HepG2 (cell line): ENCODE measurements around the gene MACROD2. TPM values are rescaled to one million over a fixed set of nuclear protein-coding genes. Genes with fewer than 3 reads are reported as not detected.

Source experiments
- ATAC-seq: fragments of 200-7000 bp; cut with Tn5 transposase; 3 replicates; pipeline ENCODE4 v1.9.1; 2020; ENCODE audit warnings: mild to moderate bottlenecking, moderate library complexity
- BruUV-seq: library from RNA; stranded (reverse); fragments of 400-500 nt; replicated peaks from 2 replicates; lab custom pipeline; 2021; lab: Mats Ljungman, UMichigan
- CTCF ChIA-PET: fragments of 300-600 bp; formaldehyde crosslinking; extraction: SDS; loops from one replicate; lab custom pipeline; 2021; ENCODE audit warnings: low total read pairs, inconsistent platforms, low intra/inter-chr PET ratio; lab: Yijun Ruan, JAX
- POLR2A ChIA-PET: fragments of 350-600 bp; sonication (Branson Sonifier 250); formaldehyde crosslinking; loops from one replicate; lab custom pipeline; 2020; ENCODE audit warnings: antibody characterized with exemption, inconsistent platforms; lab: Yijun Ruan, JAX
- DNase-seq: peaks from one replicate; pipeline ENCODE4 v3.0.0-alpha.2; 2015; ENCODE audit warnings: low spot score
- FAIRE-seq: peaks from 3 replicates; lab custom pipeline; 2011; peaks lifted over from hg19 to GRCh38; lab: Jason Lieb, UNC
- H2AFZ ChIP-seq: one replicate; pipeline ENCODE4 v1.6.1; 2011; ENCODE audit warnings: low read length, inconsistent platforms
- H3K27ac ChIP-seq: fragments of 300-600 bp; 3 replicates; pipeline ENCODE4 v1.8.0; 2011; ENCODE audit warnings: mixed run types, mild to moderate bottlenecking, mixed read lengths, low read length, inconsistent platforms; ENCODE audit not compliant: insufficient read depth; ENCODE audit errors: extremely low read length
- H3K27me3 ChIP-seq, 2 experiments: fragments of 200-600 bp in 1 of 2; 2 replicates in 1 of 2; 3 replicates in 1 of 2; pipeline versions ENCODE4 v1.6.0 to v1.8.0; 2011; ENCODE audit warnings: low read length in 2 of 2, mild to moderate bottlenecking in 2 of 2, moderate library complexity in 2 of 2, inconsistent platforms in 1 of 2; ENCODE audit not compliant: insufficient read depth in 2 of 2, control insufficient read depth in 1 of 2
- H3K36me3 ChIP-seq, 2 experiments: fragments of 200-600 bp in 1 of 2; replicated peaks in 1 of 2; 2 replicates in 1 of 2; 3 replicates in 1 of 2; pipeline versions ENCODE4 v1.5.1 to v1.8.0; 2011; ENCODE audit warnings: low read length in 2 of 2, inconsistent platforms in 1 of 2; ENCODE audit not compliant: insufficient read depth in 2 of 2, control insufficient read depth in 1 of 2
- H3K4me1 ChIP-seq: 2 replicates; pipeline ENCODE4 v1.5.1; 2012; ENCODE audit warnings: low read length, inconsistent platforms; ENCODE audit not compliant: insufficient read depth
- H3K4me2 ChIP-seq: 2 replicates; pipeline ENCODE4 v1.6.0; 2011; ENCODE audit warnings: low read depth, low read length, inconsistent platforms
- H3K4me3 ChIP-seq, 3 experiments: fragments of 200-600 bp in 1 of 3; sonication (generic), shearing (Covaris generic) in 1 of 3; replicated peaks in 1 of 3; 2 replicates each; pipeline ENCODE4 v1.5.1; 2011 to 2016; ENCODE audit warnings: low read length in 3 of 3, inconsistent platforms in 2 of 3, low read depth in 2 of 3, mild to moderate bottlenecking in 2 of 3, control low read depth in 1 of 3, mixed read lengths in 1 of 3; ENCODE audit not compliant: insufficient read depth in 1 of 3
- H3K79me2 ChIP-seq: one replicate; pipeline ENCODE4 v1.6.1; 2011; ENCODE audit warnings: low read length, inconsistent platforms; ENCODE audit not compliant: insufficient read depth
- H3K9ac ChIP-seq: 2 replicates; pipeline ENCODE4 v1.6.0; 2011; ENCODE audit warnings: mild to moderate bottlenecking, low read depth, low read length, inconsistent platforms; ENCODE audit not compliant: insufficient read depth
- H3K9me3 ChIP-seq: 2 replicates; pipeline ENCODE4 v1.5.1; 2012; ENCODE audit warnings: mild to moderate bottlenecking, low read length
- H4K20me1 ChIP-seq: 2 replicates; pipeline ENCODE4 v1.6.0; 2011; ENCODE audit warnings: inconsistent platforms, mild to moderate bottlenecking, low read length, moderate library complexity; ENCODE audit not compliant: insufficient read depth
- ADNP ChIP-seq: sonication (generic); formaldehyde crosslinking; IDR thresholded peaks from 2 replicates; pipeline ENCODE4 v1.4.0; 2020; ENCODE audit warnings: missing genetic modification reagents
- CEBPB ChIP-seq: IDR thresholded peaks from 2 replicates; pipeline ENCODE4 v1.6.1; 2011; ENCODE audit warnings: low read depth, low read length, improper control_type of control experiment, borderline replicate concordance
- CHCHD3 ChIP-seq: sonication (generic); formaldehyde crosslinking; IDR thresholded peaks from 2 replicates; pipeline ENCODE4 v1.8.0; 2022; ENCODE audit warnings: mild to moderate bottlenecking, missing genetic modification reagents, moderate library complexity
- EZH2 ChIP-seq: conservative IDR thresholded peaks from 2 replicates; pipeline ENCODE4 v1.6.1; 2012; ENCODE audit warnings: mild to moderate bottlenecking, low read depth, low read length, moderate library complexity
- HMG20B ChIP-seq: conservative IDR thresholded peaks from 2 replicates; pipeline ENCODE4 v1.6.1; 2016; ENCODE audit warnings: missing genetic modification reagents, missing compliant biosample characterization
- MYNN ChIP-seq: sonication (generic); formaldehyde crosslinking; IDR thresholded peaks from 2 replicates; pipeline ENCODE4 v1.4.0; 2020; ENCODE audit warnings: mild to moderate bottlenecking, low read depth, missing genetic modification reagents
- SYNCRIP ChIP-seq: fragments of 200-400 bp; formaldehyde crosslinking; IDR thresholded peaks from 2 replicates; pipeline ENCODE4 v1.6.1; 2018; ENCODE audit warnings: mild to moderate bottlenecking, low read depth, low read length; ENCODE audit not compliant: insufficient read depth
- XRCC5 ChIP-seq: fragments of 200-400 bp; formaldehyde crosslinking; optimal IDR thresholded peaks from 2 replicates; pipeline ENCODE3; 2017; ENCODE audit warnings: mild to moderate bottlenecking, low read length
- ZFX ChIP-seq: sonication (generic); formaldehyde crosslinking; IDR thresholded peaks from 2 replicates; pipeline ENCODE4 v1.4.0; 2020; ENCODE audit warnings: mild to moderate bottlenecking, low read depth, missing genetic modification reagents, moderate library complexity
- ZNF205 ChIP-seq: IDR thresholded peaks from 2 replicates; pipeline ENCODE4 v1.6.1; 2018; ENCODE audit warnings: missing biosample characterization, missing genetic modification reagents
- ZNF619 ChIP-seq: sonication (generic); formaldehyde crosslinking; IDR thresholded peaks from 2 replicates; pipeline ENCODE4 v1.4.0; 2020; ENCODE audit warnings: mild to moderate bottlenecking, missing genetic modification reagents
- ZNF644 ChIP-seq: IDR thresholded peaks from 2 replicates; pipeline ENCODE4 v1.6.1; 2016; ENCODE audit warnings: low read depth
- ZNF703 ChIP-seq: sonication (generic); formaldehyde crosslinking; IDR thresholded peaks from 2 replicates; pipeline ENCODE4 v1.5.1; 2020; ENCODE audit warnings: missing genetic modification reagents, mild to moderate bottlenecking, moderate library complexity, borderline replicate concordance
- ZNF772 ChIP-seq: sonication (generic); formaldehyde crosslinking; IDR thresholded peaks from 2 replicates; pipeline ENCODE4 v1.5.0; 2020; ENCODE audit warnings: mild to moderate bottlenecking, missing genetic modification reagents
- WGBS: methylation state at CpG from one replicate; pipeline ENCODE4 v1.1.6; 2017; ENCODE audit warnings: low lambda C conversion rate; 5-methylcytosine and 5-hydroxymethylcytosine counted together
- in situ Hi-C: cut with HindIII; loops from 2 replicates; pipeline ENCODE4 v1.10.0; 2017; ENCODE audit warnings: low pct_unique_long_range_greater_than_20kb; ENCODE audit not compliant: extremely low pct_ligation_motif_present
- intact Hi-C: fragments of 100-400 bp; cut with micrococcal nuclease; formaldehyde crosslinking; loops from one replicate; pipeline ENCODE4 v1.10.0; 2022; ENCODE audit not compliant: unreplicated experiment
- polyA plus RNA-seq, 8 experiments: library from polyadenylated mRNA; depleted of rRNA in 3 of 8; stranded (reverse) in 7 of 8; unstranded in 1 of 8; fragments of >200 nt; fragmentation: Illumina TruSeq in 4 of 8; extraction: Trizol in 4 of 8; gene quantifications; 2 replicates each; pipeline versions ENCODE4 v1.2.1 to v1.2.3, GENCODE V29; 2011 to 2016; ENCODE audit warnings: low read depth in 4 of 8, missing spikeins in 1 of 8, mixed read lengths in 1 of 8; ENCODE audit not compliant: insufficient read depth in 1 of 8
- total RNA-seq, 5 experiments: library from RNA; depleted of rRNA; stranded (reverse); fragments of >200 nt; fragmentation: Illumina TruSeq; extraction: Trizol; gene quantifications; 2 replicates each; pipeline ENCODE4 v1.2.3, GENCODE V29; 2016; ENCODE audit warnings: low read depth in 1 of 5
- TF ChIP-seq, protein P1 (sequence below): sonication (generic); formaldehyde crosslinking; IDR thresholded peaks from 2 replicates; pipeline ENCODE4 v1.8.1; 2023; ENCODE audit warnings: mild to moderate bottlenecking, missing genetic modification reagents
- TF ChIP-seq, protein P2 (sequence below): sonication (generic); IDR thresholded peaks from 2 replicates; pipeline ENCODE4 v1.6.1; 2016; ENCODE audit warnings: low read depth, borderline replicate concordance
- TF ChIP-seq, protein P3 (sequence below): IDR thresholded peaks from 2 replicates; pipeline ENCODE4 v1.6.1; 2016; ENCODE audit warnings: low read depth

Gene MACROD2
- total and polyA plus RNA-seq, 2 of the 13 experiments (the other 11 are each of a cell fraction or from before 2014, with no cell fraction given), result 0.13 to 0.51 TPM

DNA sequence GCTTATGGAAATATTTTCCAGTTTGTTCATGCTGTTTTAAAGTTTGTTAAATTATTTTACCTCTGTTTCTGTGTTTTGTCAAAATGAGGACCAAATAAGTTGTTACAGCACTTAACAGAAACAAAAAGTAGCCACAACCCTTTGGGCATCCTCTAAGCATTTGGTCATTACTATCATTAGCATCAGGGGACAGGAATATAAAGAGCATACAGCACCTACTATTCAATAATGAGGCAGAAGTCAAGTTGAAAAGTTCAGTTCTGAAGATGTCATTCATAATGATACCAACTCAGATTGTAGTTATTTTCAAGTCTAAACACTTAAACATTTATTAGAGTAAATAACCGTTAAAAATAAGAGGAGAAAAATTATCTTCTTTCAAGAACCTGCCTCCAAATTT, 1204.4 kb downstream of the MACROD2 start:
- WGBS, result 44% methylated on average over 1 of the region's 1 CpG
- intact Hi-C loops, result no loop called here
- Histone ChIP-seq H3K9ac (no peak overlapping the region), H3K4me2 (no peak overlapping the region), H3K79me2 (no peaks in the 10 kb centered on the region), H3K27ac (no peak overlapping the region), H2AFZ (no peak overlapping the region), H3K27me3 (no peaks in the 10 kb centered on the region), H3K4me3 (no peak overlapping the region), H3K36me3 (no peaks in the 10 kb centered on the region), H4K20me1 (no peaks in the 10 kb centered on the region), H3K4me1 (no peaks in the 10 kb centered on the region), H3K9me3 (no peaks in the 10 kb centered on the region)
- FAIRE-seq, result no peak
- DNase-seq, result no peak
- no TSS peak for BruUV-seq
- no peak for ATAC-seq
- in situ Hi-C loops, result no loop called here
- CTCF ChIA-PET, result no interaction called here
- no peak for TF ChIP-seq ZFX (CRISPR knock-in tag)
- no peak for TF ChIP-seq ZNF619 (CRISPR knock-in tag)
- no peak for TF ChIP-seq ZNF644 (CRISPR knock-in tag)
- no peak for TF ChIP-seq ZNF772
- no peak for TF ChIP-seq ZNF703 (CRISPR knock-in tag)
- no peak for TF ChIP-seq MYNN (CRISPR knock-in tag)
- POLR2A ChIA-PET, result no interaction called here

DNA sequence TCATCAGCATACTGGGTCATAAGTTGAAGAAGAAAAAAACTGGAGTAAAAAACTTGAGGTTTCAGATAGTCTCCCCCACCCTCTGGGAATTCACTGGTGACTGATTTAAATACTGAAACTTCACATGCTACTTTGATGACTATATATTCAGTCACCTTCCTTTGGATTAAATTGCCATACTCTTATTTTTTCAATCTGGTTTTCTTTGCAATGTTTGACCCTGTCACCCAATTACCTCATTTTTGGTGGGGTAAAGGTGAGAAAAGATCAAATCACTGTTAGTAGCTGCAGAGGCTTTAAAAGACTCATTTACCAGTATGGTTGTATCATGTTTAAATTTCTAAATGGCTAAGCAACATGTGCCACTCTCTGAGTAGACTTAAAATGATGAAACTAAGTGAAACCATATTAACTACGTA, 1204.8 kb downstream of the MACROD2 start:
- TF ChIP-seq HMG20B (no peak), XRCC5 (no peak), ZNF205 (no peak), ADNP (CRISPR knock-in tag) (no peak), SYNCRIP (no peak), CHCHD3 (no peak), EZH2 (no peak), CEBPB (no peak)
- TF ChIP-seq, protein P1, sequence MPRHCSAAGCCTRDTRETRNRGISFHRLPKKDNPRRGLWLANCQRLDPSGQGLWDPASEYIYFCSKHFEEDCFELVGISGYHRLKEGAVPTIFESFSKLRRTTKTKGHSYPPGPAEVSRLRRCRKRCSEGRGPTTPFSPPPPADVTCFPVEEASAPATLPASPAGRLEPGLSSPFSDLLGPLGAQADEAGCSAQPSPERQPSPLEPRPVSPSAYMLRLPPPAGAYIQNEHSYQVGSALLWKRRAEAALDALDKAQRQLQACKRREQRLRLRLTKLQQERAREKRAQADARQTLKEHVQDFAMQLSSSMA (CRISPR knock-in tag), result no peak
- TF ChIP-seq, protein P2, sequence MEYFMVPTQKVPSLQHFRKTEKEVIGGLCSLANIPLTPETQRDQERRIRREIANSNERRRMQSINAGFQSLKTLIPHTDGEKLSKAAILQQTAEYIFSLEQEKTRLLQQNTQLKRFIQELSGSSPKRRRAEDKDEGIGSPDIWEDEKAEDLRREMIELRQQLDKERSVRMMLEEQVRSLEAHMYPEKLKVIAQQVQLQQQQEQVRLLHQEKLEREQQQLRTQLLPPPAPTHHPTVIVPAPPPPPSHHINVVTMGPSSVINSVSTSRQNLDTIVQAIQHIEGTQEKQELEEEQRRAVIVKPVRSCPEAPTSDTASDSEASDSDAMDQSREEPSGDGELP, result no peak
- TF ChIP-seq, protein P3, sequence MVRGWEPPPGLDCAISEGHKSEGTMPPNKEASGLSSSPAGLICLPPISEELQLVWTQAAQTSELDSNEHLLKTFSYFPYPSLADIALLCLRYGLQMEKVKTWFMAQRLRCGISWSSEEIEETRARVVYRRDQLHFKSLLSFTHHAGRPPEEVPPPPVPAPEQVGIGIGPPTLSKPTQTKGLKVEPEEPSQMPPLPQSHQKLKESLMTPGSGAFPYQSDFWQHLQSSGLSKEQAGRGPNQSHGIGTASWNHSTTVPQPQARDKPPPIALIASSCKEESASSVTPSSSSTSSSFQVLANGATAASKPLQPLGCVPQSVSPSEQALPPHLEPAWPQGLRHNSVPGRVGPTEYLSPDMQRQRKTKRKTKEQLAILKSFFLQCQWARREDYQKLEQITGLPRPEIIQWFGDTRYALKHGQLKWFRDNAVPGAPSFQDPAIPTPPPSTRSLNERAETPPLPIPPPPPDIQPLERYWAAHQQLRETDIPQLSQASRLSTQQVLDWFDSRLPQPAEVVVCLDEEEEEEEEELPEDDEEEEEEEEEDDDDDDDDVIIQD (CRISPR knock-in tag), result no peak
- 26% methylated on average over 1 of the region's 1 CpG for WGBS
- BruUV-seq, result no TSS peak
- Histone ChIP-seq H3K36me3 (no peaks in the 10 kb centered on the region), H3K4me3 (no peak overlapping the region), H3K4me2 (no peak overlapping the region), H4K20me1 (no peaks in the 10 kb centered on the region), H3K9me3 (no peaks in the 10 kb centered on the region), H3K27me3 (no peaks in the 10 kb centered on the region), H3K4me1 (no peaks in the 10 kb centered on the region), H3K79me2 (no peaks in the 10 kb centered on the region), H2AFZ (no peak overlapping the region), H3K27ac (no peak overlapping the region), H3K9ac (no peak overlapping the region)
- ChIA-PET POLR2A (no interaction called here), CTCF (no interaction called here)
- intact Hi-C loops (no loop called here), in situ Hi-C loops (no loop called here)
- FAIRE-seq, result no peak
- DNase-seq, result no peak
- no peak for ATAC-seq
